ENCODE measurements around the gene HBP1. TPM values are rescaled to one million over a fixed set of nuclear protein-coding genes. Genes with fewer than 3 reads are reported as not detected.

The HBP1 gene
- total and polyA plus RNA-seq, 2 of the 8 experiments (the other 6 are each of a cell fraction or from before 2014, with no cell fraction given): 28.9 to 29.2 TPM

DNA sequence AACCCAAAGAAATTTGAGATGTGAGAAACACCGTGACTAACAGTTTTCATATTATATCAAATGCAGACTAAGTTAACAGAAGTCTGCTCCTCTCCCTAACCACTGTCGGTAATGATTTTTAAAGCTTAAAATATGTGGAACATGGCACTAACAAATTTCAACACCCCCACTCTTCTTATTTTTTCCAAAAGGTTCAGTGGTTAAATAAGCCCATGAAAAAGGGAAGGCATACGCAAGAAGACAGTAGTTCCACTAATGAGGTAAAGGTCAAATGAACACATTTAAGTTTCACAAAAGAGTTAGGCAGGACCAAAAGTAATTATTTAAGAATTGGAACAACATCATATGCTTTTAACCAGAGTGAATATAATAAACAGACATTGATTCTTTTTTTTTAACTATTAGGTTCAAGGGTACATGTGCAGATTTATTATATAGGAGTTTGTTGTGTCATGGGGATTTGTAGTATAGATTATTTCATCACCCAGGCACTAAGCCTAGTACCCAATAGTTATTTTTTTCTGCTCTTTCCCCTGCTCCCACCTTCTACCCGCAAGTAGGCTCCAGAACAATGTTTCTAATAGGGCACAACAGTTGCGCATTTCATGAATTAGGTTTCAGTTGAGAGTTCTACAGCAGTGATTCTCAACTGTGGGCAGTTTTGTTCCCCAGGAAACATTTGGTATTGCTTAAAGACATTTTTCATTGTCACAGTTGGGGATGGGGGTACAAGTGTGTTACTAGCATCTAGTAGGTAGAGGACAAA is 79.9 kb downstream of the HBP1 start (continued):
- no peak for TF ChIP-seq JUN (IDR thresholded peaks at IDR 0.05; ENCODE audit: low read depth, low read length)

Measured in H1 (cell line).